Measurements from ENCODE around the gene AURKA. TPM values are rescaled to one million over a fixed set of nuclear protein-coding genes. Genes with fewer than 3 reads are reported as not detected.

AURKA gene
- total and polyA plus RNA-seq, 2 of the 8 experiments (the other 6 are each of a cell fraction or from before 2014, with no cell fraction given): 45.8 to 84.8 TPM

- no peak overlapping the region for H2BK120ac ChIP-seq (replicated peaks; ENCODE audit: low read depth, low read length)
- H3K56ac ChIP-seq (replicated peaks; ENCODE audit: insufficient read length, low read depth, low read length): no peak overlapping the region
- no peak overlapping the region for H3K4me2 ChIP-seq (ENCODE audit: insufficient read depth in 1 of 2, low read depth in 2 of 2, low read length in 2 of 2)
- no peak overlapping the region for H3K27ac ChIP-seq (ENCODE audit: low read depth, low read length)
- 94% methylated on average over 25 of the region's 26 CpGs; no CpG with 5 or more reads in 1 of the 2 experiments for WGBS, 2 experiments (ENCODE audit: extremely low coverage in 1 of 2, insufficient coverage in 1 of 2, insufficient read length in 1 of 2, insufficient replicate concordance in 2 of 2, low coverage in 1 of 2, low lambda C conversion rate in 2 of 2, missing lambda C conversion rate in 1 of 2)
- H4K8ac ChIP-seq (ENCODE audit: extremely low read depth, insufficient read depth, low read length): no peak overlapping the region
- no peaks in the 10 kb centered on the region for H3K27me3 ChIP-seq (replicated peaks in 1 of 4; ENCODE audit: control insufficient read depth in 3 of 4, extremely low read depth in 1 of 4, insufficient read depth in 3 of 4, low read length in 3 of 4)
- DNase-seq (ENCODE audit: low read depth in 1 of 2, low spot score in 2 of 2) (no peak), FAIRE-seq (no peak)
- no peak overlapping the region for H3K4ac ChIP-seq (replicated peaks; ENCODE audit: insufficient read length, low read depth, low read length)
- H2BK12ac ChIP-seq (ENCODE audit: low read depth, low read length): no peak overlapping the region
- no peaks in the 10 kb centered on the region for H3K9me3 ChIP-seq (ENCODE audit: insufficient read depth in 2 of 2, low read depth in 1 of 2, low read length in 1 of 2)
- no peaks in the 10 kb centered on the region for H3K4me1 ChIP-seq (replicated peaks in 1 of 4; ENCODE audit: control insufficient read depth in 3 of 4, insufficient read depth in 4 of 4, low read length in 3 of 4)
- H3K14ac ChIP-seq (ENCODE audit: insufficient read length): no peak overlapping the region
- no peak overlapping the region for H2AK5ac ChIP-seq (ENCODE audit: low read depth, low read length)
- H2BK15ac ChIP-seq (ENCODE audit: low read length): no peak overlapping the region
- H3K36me3 ChIP-seq (ENCODE audit: control insufficient read depth in 2 of 4, insufficient read depth in 4 of 4, low read length in 3 of 4): peaks cover 27 to 80% (median 63%) of the 10 kb centered on the region in 4 experiments
- no peak overlapping the region for H3K23ac ChIP-seq (ENCODE audit: insufficient read length)
- no peaks in the 10 kb centered on the region for H3K23me2 ChIP-seq (ENCODE audit: low read depth, low read length)
- TF ChIP-seq HDAC6 (IDR thresholded peaks at IDR 0.05; ENCODE audit: low read depth, low read length) (no peak), POLR2A (IDR thresholded peaks at IDR 0.05; ENCODE audit: control extremely low read depth in 1 of 2, low read depth in 2 of 2, low read length in 2 of 2) (no peak)
- POLR2A ChIA-PET (ENCODE audit: partially characterized antibody): interaction anchor here (1.0 to 1.6 kb wide), 2 partner anchors 8 to 35 kb away, joined by 3 to 5 read pairs; no protein-coding TSS in a partner anchor
- H3K79me2 ChIP-seq (ENCODE audit: control insufficient read depth in 1 of 2, insufficient read depth in 2 of 2, low read length in 2 of 2): peaks cover 0 to 22% of the 10 kb centered on the region in 2 experiments; a peak in 2 of 4 replicates
- H4K91ac ChIP-seq (replicated peaks; ENCODE audit: insufficient read length, low read length): no peak overlapping the region
- peaks cover 3 to 5% of the 10 kb centered on the region in 2 experiments for H4K20me1 ChIP-seq (replicated peaks in 1 of 2; ENCODE audit: control insufficient read depth in 1 of 2, insufficient read depth in 2 of 2, low read length in 2 of 2)
- CTCF ChIA-PET (ENCODE audit: partially characterized antibody): no interaction called here
- H2BK5ac ChIP-seq (ENCODE audit: low read depth, low read length): no peak overlapping the region
- H3K18ac ChIP-seq (ENCODE audit: extremely low read depth, low read length): no peak overlapping the region
- no peak overlapping the region for H2BK20ac ChIP-seq (ENCODE audit: low read length)
- no peak overlapping the region for H3K9ac ChIP-seq (replicated peaks in 1 of 4; ENCODE audit: extremely low read depth in 1 of 4, low read depth in 3 of 4, low read length in 3 of 4)
- H3K4me3 ChIP-seq (ENCODE audit: extremely low read depth in 1 of 4, insufficient read depth in 2 of 4, low read depth in 3 of 4, low read length in 4 of 4): no peak overlapping the region
- no peak overlapping the region for H2AFZ ChIP-seq (ENCODE audit: low read length)
- peaks cover 2% of the 10 kb centered on the region; the same call in 1 of the 2 replicates for H3K79me1 ChIP-seq (ENCODE audit: low read depth, low read length)
- H4K5ac ChIP-seq (ENCODE audit: insufficient read length, low read depth, low read length): no peak overlapping the region
Observed at GRCh38 chr20:56403465-56403864, 11.4 kb upstream of the AURKA start.

Data from H1 (cell line).